ENCODE results near the gene MED27.

The MED27 gene

GRCh38 chr9:131810351-131811170 is 269.1 kb downstream of the MED27 start:
- DNase-seq (ENCODE audit: low read depth), result no peak

Data from ELR (cell line).